T-helper 2 cell treated with Interferon-gamma antibody and Interleukin-4, amounts not matched to agents 5 μg/mL and 100 μg/mL, for 36 hours (primary cell): ENCODE data around the gene NFKBIL1.
A peak's percentile ranks its signal among the peaks of the same experiment; 100 is the strongest.

Experiments
- DNase-seq: peaks from one replicate; pipeline ENCODE4 v3.0.0; 2021; ENCODE audit warnings: low spot score
- H3K27ac Mint-ChIP-seq: one replicate; pipeline ENCODE4 v1.8.0; 2021; ENCODE audit warnings: mild to moderate bottlenecking, mixed read lengths
- H3K27me3 Mint-ChIP-seq: one replicate; pipeline ENCODE4 v1.8.0; 2021; ENCODE audit warnings: low read depth, mixed read lengths
- H3K36me3 Mint-ChIP-seq: one replicate; pipeline ENCODE4 v1.8.0; 2021; ENCODE audit warnings: low read depth, mixed read lengths
- H3K4me1 Mint-ChIP-seq: one replicate; pipeline ENCODE4 v1.8.0; 2021; ENCODE audit warnings: low read depth, mixed read lengths
- H3K4me3 Mint-ChIP-seq: one replicate; pipeline ENCODE4 v1.8.0; 2022; ENCODE audit warnings: mild to moderate bottlenecking, moderate library complexity, mixed read lengths
- H3K9me3 Mint-ChIP-seq: one replicate; pipeline ENCODE4 v1.8.0; 2021; ENCODE audit warnings: mixed read lengths

Gene NFKBIL1

GRCh38 chr6:31530659-31531058 lies 16.7 kb upstream of the NFKBIL1 start:
- Mint-ChIP-seq H3K36me3 (peaks cover 54% of the 10 kb centered on the region), H3K4me1 (peaks cover 7% of the 10 kb centered on the region), H3K27ac (no peak overlapping the region), H3K27me3 (no peaks in the 10 kb centered on the region), H3K9me3 (no peaks in the 10 kb centered on the region), H3K4me3 (no peak overlapping the region)
- no peak for DNase-seq

GRCh38 chr6:31531162-31531561 lies 16.2 kb upstream of the NFKBIL1 start:
- H3K4me3 Mint-ChIP-seq = no peak overlapping the region
- H3K4me1 Mint-ChIP-seq = peaks cover 12% of the 10 kb centered on the region
- no peak for DNase-seq
- peaks cover 59% of the 10 kb centered on the region for H3K36me3 Mint-ChIP-seq
- H3K9me3 Mint-ChIP-seq = no peaks in the 10 kb centered on the region
- no peak overlapping the region for H3K27ac Mint-ChIP-seq
- H3K27me3 Mint-ChIP-seq = no peaks in the 10 kb centered on the region

- no peaks in the 10 kb centered on the region for H3K27me3 Mint-ChIP-seq
- H3K9me3 Mint-ChIP-seq = no peaks in the 10 kb centered on the region
- peaks cover 15% of the 10 kb centered on the region for H3K4me1 Mint-ChIP-seq
- peaks cover 66% of the 10 kb centered on the region for H3K36me3 Mint-ChIP-seq
- DNase-seq = no peak
- no peak overlapping the region for H3K4me3 Mint-ChIP-seq
- H3K27ac Mint-ChIP-seq = no peak overlapping the region
Observed at GRCh38 chr6:31531771-31532643, 15.4 kb upstream of the NFKBIL1 start.

- no peaks in the 10 kb centered on the region for H3K27me3 Mint-ChIP-seq
- H3K27ac Mint-ChIP-seq = no peak overlapping the region
- H3K9me3 Mint-ChIP-seq = no peaks in the 10 kb centered on the region
- peaks cover 71% of the 10 kb centered on the region for H3K36me3 Mint-ChIP-seq
- H3K4me1 Mint-ChIP-seq = peaks cover 15% of the 10 kb centered on the region
- no peak overlapping the region for H3K4me3 Mint-ChIP-seq
- DNase-seq = no peak
Observed at GRCh38 chr6:31532644-31533454, 14.6 kb upstream of the NFKBIL1 start.

- peaks cover 75% of the 10 kb centered on the region for H3K36me3 Mint-ChIP-seq
Observed at GRCh38 chr6:31533455-31533841, 14.0 kb upstream of the NFKBIL1 start.

GRCh38 chr6:31534011-31534410 lies 13.4 kb upstream of the NFKBIL1 start:
- H3K36me3 Mint-ChIP-seq = peaks cover 81% of the 10 kb centered on the region
- H3K27me3 Mint-ChIP-seq = no peaks in the 10 kb centered on the region
- DNase-seq = no peak
- H3K4me3 Mint-ChIP-seq = no peak overlapping the region
- peaks cover 23% of the 10 kb centered on the region for H3K4me1 Mint-ChIP-seq
- H3K9me3 Mint-ChIP-seq = no peaks in the 10 kb centered on the region
- H3K27ac Mint-ChIP-seq = no peak overlapping the region

More at GRCh38 chr6:31533455-31533841, 14.0 kb upstream of the NFKBIL1 start:
- no peak overlapping the region for H3K27ac Mint-ChIP-seq
- no peak overlapping the region for H3K4me3 Mint-ChIP-seq
- no peaks in the 10 kb centered on the region for H3K9me3 Mint-ChIP-seq
- peaks cover 18% of the 10 kb centered on the region for H3K4me1 Mint-ChIP-seq
- DNase-seq = no peak
- H3K27me3 Mint-ChIP-seq = no peaks in the 10 kb centered on the region

- peaks cover 29% of the 10 kb centered on the region for H3K4me1 Mint-ChIP-seq
- peaks cover 85% of the 10 kb centered on the region for H3K36me3 Mint-ChIP-seq
- no peak overlapping the region for H3K4me3 Mint-ChIP-seq
- H3K27me3 Mint-ChIP-seq = no peaks in the 10 kb centered on the region
- H3K9me3 Mint-ChIP-seq = no peaks in the 10 kb centered on the region
- no peak overlapping the region for H3K27ac Mint-ChIP-seq
- DNase-seq = no peak
Observed at GRCh38 chr6:31534521-31535040, 12.8 kb upstream of the NFKBIL1 start.

- H3K36me3 Mint-ChIP-seq = peaks cover 87% of the 10 kb centered on the region
- H3K27me3 Mint-ChIP-seq = no peaks in the 10 kb centered on the region
- no peaks in the 10 kb centered on the region for H3K9me3 Mint-ChIP-seq
- H3K4me3 Mint-ChIP-seq = no peak overlapping the region
- no peak for DNase-seq
- H3K4me1 Mint-ChIP-seq = peaks cover 38% of the 10 kb centered on the region
- no peak overlapping the region for H3K27ac Mint-ChIP-seq
Observed at GRCh38 chr6:31535538-31536324, 11.7 kb upstream of the NFKBIL1 start.

- Mint-ChIP-seq H3K9me3 (no peaks in the 10 kb centered on the region), H3K27me3 (no peaks in the 10 kb centered on the region), H3K27ac (peak overlapping the region; percentile 6), H3K4me3 (peak overlapping the region; percentile 95), H3K36me3 (peaks cover 67% of the 10 kb centered on the region), H3K4me1 (peaks cover 43% of the 10 kb centered on the region)
- no peak for DNase-seq
Observed at GRCh38 chr6:31538805-31539400, 8.5 kb upstream of the NFKBIL1 start.

- Mint-ChIP-seq H3K27ac (peak overlapping the region; percentile 92), H3K36me3 (peaks cover 52% of the 10 kb centered on the region), H3K27me3 (no peaks in the 10 kb centered on the region), H3K9me3 (no peaks in the 10 kb centered on the region), H3K4me3 (peak overlapping the region; percentile 95), H3K4me1 (peaks cover 45% of the 10 kb centered on the region)
- DNase-seq = no peak
Observed at GRCh38 chr6:31540640-31541039, 6.8 kb upstream of the NFKBIL1 start.

GRCh38 chr6:31541059-31541657 lies 6.2 kb upstream of the NFKBIL1 start:
- H3K36me3 Mint-ChIP-seq = peaks cover 46% of the 10 kb centered on the region
- no peaks in the 10 kb centered on the region for H3K9me3 Mint-ChIP-seq
- peak overlapping the region; percentile 95 for H3K4me3 Mint-ChIP-seq
- peak overlapping the region; percentile 92 for H3K27ac Mint-ChIP-seq
- no peaks in the 10 kb centered on the region for H3K27me3 Mint-ChIP-seq
- peaks cover 43% of the 10 kb centered on the region for H3K4me1 Mint-ChIP-seq
- DNase-seq = peak; percentile 52

GRCh38 chr6:31541658-31542521 lies 5.5 kb upstream of the NFKBIL1 start, which contains the start of gene DDX39B:
TSS of gene DDX39B (minus strand) at chr6:31542003. CDS start at chr6:31540532, 1,471 bp downstream.
- peak; percentile 93 for DNase-seq
- H3K4me1 Mint-ChIP-seq = peaks cover 44% of the 10 kb centered on the region
- peaks cover 39% of the 10 kb centered on the region for H3K36me3 Mint-ChIP-seq
- no peaks in the 10 kb centered on the region for H3K27me3 Mint-ChIP-seq
- peak within 1 kb of the TSS; percentile 95 for H3K4me3 Mint-ChIP-seq
- no peaks in the 10 kb centered on the region for H3K9me3 Mint-ChIP-seq
- H3K27ac Mint-ChIP-seq = peak within 1 kb of the TSS; percentile 92
